ENCODE measurements around the gene MACROH2A2.
"Not testable (repeated sequence)": the region's sequence is repeated elsewhere in the genome, so short reads cannot be mapped to it uniquely, and the experiment has no call there.

The MACROH2A2 gene

GRCh38 chr10:70068925-70069324 lies 16.3 kb downstream of the MACROH2A2 start:
- DNase-seq = no peak

GRCh38 chr10:70069346-70069745 lies 16.7 kb downstream of the MACROH2A2 start:
- no peak for DNase-seq

- no peak for DNase-seq
These were observed 18.2 kb downstream of the MACROH2A2 start for GRCh38 chr10:70070834-70071233.

- no peak for DNase-seq
These were observed 21.5 kb downstream of the MACROH2A2 start for GRCh38 chr10:70074165-70074564.

- no peak for DNase-seq
These were observed 22.3 kb downstream of the MACROH2A2 start for GRCh38 chr10:70074971-70075370.

GRCh38 chr10:70078329-70078728 lies 25.7 kb downstream of the MACROH2A2 start:
- DNase-seq = no peak

GRCh38 chr10:70078937-70079336 lies 26.3 kb downstream of the MACROH2A2 start:
- DNase-seq = no peak

- not testable (repeated sequence) for DNase-seq
These were observed 28.1 kb downstream of the MACROH2A2 start for GRCh38 chr10:70080789-70081188.

GRCh38 chr10:70084189-70084588 lies 31.5 kb downstream of the MACROH2A2 start:
- DNase-seq = no peak

- DNase-seq = no peak
These were observed 33.4 kb downstream of the MACROH2A2 start for GRCh38 chr10:70085975-70086613.

GRCh38 chr10:70087616-70088307 lies 35.1 kb downstream of the MACROH2A2 start:
- no peak for DNase-seq

GRCh38 chr10:70088308-70088698 lies 35.7 kb downstream of the MACROH2A2 start:
- DNase-seq = no peak

- DNase-seq = no peak
These were observed 37.4 kb downstream of the MACROH2A2 start for GRCh38 chr10:70090013-70090412.

GRCh38 chr10:70090951-70091350 lies 38.3 kb downstream of the MACROH2A2 start:
- no peak for DNase-seq

GRCh38 chr10:70092389-70092718 lies 39.7 kb downstream of the MACROH2A2 start:
- no peak for DNase-seq

- DNase-seq = no peak
These were observed 40.8 kb downstream of the MACROH2A2 start for GRCh38 chr10:70093335-70093944.

GRCh38 chr10:70094250-70094649 lies 41.6 kb downstream of the MACROH2A2 start:
- no peak for DNase-seq

- DNase-seq = no peak
These were observed 43.5 kb downstream of the MACROH2A2 start for GRCh38 chr10:70096016-70096704.

- DNase-seq = no peak
These were observed 44.2 kb downstream of the MACROH2A2 start for GRCh38 chr10:70096705-70097420.

- DNase-seq = no peak
These were observed 44.8 kb downstream of the MACROH2A2 start for GRCh38 chr10:70097459-70097858.

- DNase-seq = no peak
These were observed 45.6 kb downstream of the MACROH2A2 start for GRCh38 chr10:70098271-70098670.

- DNase-seq = not testable (repeated sequence)
These were observed 48.5 kb downstream of the MACROH2A2 start for GRCh38 chr10:70101068-70101562.

GRCh38 chr10:70101668-70102067 lies 49.0 kb downstream of the MACROH2A2 start:
- DNase-seq = no peak
